Vagina (tissue), 2 donors: Measurements from ENCODE around the gene CLPSL2.

Source experiments
- POLR2A ChIP-seq, 2 donors: fragments of 450-650 bp; IDR thresholded peaks; one replicate each; pipeline ENCODE4 v1.6.1; 2017; ENCODE audit warnings: antibody characterized with exemption in 2 of 2, mild to moderate bottlenecking in 2 of 2, moderate library complexity in 2 of 2
- TF ChIP-seq, protein P1 (sequence below), 3 experiments: fragments of 450-650 bp in 2 of 3; fragments of 200-600 bp in 1 of 3; sonication (generic) in 1 of 3; IDR thresholded peaks; one replicate each; pipeline ENCODE4 v1.5.1; 2017 to 2019; ENCODE audit warnings: antibody characterized with exemption in 3 of 3, mild to moderate bottlenecking in 2 of 3, moderate library complexity in 2 of 3

GRCh38 chr6:35804996-35805736 is 28.8 kb downstream of the CLPSL2 start, which contains the start of gene LHFPL5:
- TF ChIP-seq, protein P1, sequence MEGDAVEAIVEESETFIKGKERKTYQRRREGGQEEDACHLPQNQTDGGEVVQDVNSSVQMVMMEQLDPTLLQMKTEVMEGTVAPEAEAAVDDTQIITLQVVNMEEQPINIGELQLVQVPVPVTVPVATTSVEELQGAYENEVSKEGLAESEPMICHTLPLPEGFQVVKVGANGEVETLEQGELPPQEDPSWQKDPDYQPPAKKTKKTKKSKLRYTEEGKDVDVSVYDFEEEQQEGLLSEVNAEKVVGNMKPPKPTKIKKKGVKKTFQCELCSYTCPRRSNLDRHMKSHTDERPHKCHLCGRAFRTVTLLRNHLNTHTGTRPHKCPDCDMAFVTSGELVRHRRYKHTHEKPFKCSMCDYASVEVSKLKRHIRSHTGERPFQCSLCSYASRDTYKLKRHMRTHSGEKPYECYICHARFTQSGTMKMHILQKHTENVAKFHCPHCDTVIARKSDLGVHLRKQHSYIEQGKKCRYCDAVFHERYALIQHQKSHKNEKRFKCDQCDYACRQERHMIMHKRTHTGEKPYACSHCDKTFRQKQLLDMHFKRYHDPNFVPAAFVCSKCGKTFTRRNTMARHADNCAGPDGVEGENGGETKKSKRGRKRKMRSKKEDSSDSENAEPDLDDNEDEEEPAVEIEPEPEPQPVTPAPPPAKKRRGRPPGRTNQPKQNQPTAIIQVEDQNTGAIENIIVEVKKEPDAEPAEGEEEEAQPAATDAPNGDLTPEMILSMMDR (IDR thresholded peaks at IDR 0.05): no peak
- TF ChIP-seq POLR2A (IDR thresholded peaks at IDR 0.05): no peak
